Smooth muscle cell (in vitro differentiated cells): ENCODE data around the gene LOC128125822. TPM values are rescaled to one million over a fixed set of nuclear protein-coding genes. Genes with fewer than 3 reads are reported as not detected.

Experiments used
- polyA plus RNA-seq: library from polyadenylated mRNA; unstranded; fragments of >200 nt; fragmentation: Nextera tagmentation; extraction: Ambion mirVana; gene quantifications from 2 replicates; pipeline ENCODE4 v1.2.1, GENCODE V29; 2016
- small RNA-seq: library from RNA; depleted of rRNA; stranded (forward); fragments of <200 nt; gene quantifications from one replicate; pipeline ENCODE3, GENCODE V24; 2014
- total RNA-seq: library from RNA; depleted of rRNA; stranded (reverse); fragments of >200 nt; gene quantifications from 2 replicates; pipeline ENCODE4 v1.2.3, GENCODE V29; 2014

The LOC128125822 gene

Small RNA genes within 50 kb of the gene (small RNA-seq; reads per million reads assigned to genes)
- gene AL513043.1 = not detected

Other genes with a start within 250 kb of the LOC128125822 start
- gene PTP4A1, start within 50 bp of the LOC128125822 start, total RNA-seq = 50.3 and 98.8 TPM in 2 replicates
- 147 and 155 TPM in 2 replicates for gene PTP4A1, start within 50 bp of the LOC128125822 start, polyA plus RNA-seq
- gene PHF3, start 63.3 kb downstream of the LOC128125822 start, total RNA-seq = 44.7 and 59.8 TPM in 2 replicates
- gene PHF3, start 63.3 kb downstream of the LOC128125822 start, polyA plus RNA-seq = 9.8 and 10.2 TPM in 2 replicates